ENCODE results near the gene SCO2. TPM values are rescaled to one million over a fixed set of nuclear protein-coding genes. Genes with fewer than 3 reads are reported as not detected.

Gene SCO2
- total and polyA plus RNA-seq, 10 donors: 1.2 to 12.7 (median 5.5) TPM; not detected in 1

DNA sequence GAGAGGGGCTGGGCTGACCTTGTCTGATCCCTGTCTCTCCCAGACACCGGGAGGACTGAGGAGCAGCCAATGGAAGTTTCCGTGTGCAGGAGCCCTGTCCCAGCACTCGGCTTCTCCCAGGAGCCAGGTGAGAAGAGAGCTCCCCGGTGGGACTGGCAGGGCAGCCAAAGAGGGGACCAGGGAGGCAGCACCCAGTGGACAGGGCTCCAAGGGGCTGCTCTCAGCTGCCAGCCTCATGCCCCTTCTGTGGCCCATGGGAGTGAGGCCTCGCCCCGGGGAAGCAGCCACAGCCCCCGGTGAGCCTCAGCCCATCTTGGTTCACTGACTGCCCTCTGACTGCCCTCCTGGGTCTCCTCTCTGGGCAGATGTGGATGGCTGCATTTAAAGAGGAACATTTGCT is 6.8 kb downstream of the SCO2 start:
- TF ChIP-seq, protein P1, sequence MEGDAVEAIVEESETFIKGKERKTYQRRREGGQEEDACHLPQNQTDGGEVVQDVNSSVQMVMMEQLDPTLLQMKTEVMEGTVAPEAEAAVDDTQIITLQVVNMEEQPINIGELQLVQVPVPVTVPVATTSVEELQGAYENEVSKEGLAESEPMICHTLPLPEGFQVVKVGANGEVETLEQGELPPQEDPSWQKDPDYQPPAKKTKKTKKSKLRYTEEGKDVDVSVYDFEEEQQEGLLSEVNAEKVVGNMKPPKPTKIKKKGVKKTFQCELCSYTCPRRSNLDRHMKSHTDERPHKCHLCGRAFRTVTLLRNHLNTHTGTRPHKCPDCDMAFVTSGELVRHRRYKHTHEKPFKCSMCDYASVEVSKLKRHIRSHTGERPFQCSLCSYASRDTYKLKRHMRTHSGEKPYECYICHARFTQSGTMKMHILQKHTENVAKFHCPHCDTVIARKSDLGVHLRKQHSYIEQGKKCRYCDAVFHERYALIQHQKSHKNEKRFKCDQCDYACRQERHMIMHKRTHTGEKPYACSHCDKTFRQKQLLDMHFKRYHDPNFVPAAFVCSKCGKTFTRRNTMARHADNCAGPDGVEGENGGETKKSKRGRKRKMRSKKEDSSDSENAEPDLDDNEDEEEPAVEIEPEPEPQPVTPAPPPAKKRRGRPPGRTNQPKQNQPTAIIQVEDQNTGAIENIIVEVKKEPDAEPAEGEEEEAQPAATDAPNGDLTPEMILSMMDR (IDR thresholded peaks at IDR 0.05 in 8 of 11, conservative IDR thresholded peaks at IDR 0.05 in 3 of 11): no peak
- no peak for TF ChIP-seq POLR2A (IDR thresholded peaks at IDR 0.05)
- Histone ChIP-seq H3K9me3 (no peaks in the 10 kb centered on the region), H3K27ac (no peak overlapping the region), H3K4me3 (no peak overlapping the region), H3K36me3 (peaks cover 0 to 89% (median 69%) of the 10 kb centered on the region in 6 donors), H3K4me1 (peaks cover 0 to 18% (median 0%) of the 10 kb centered on the region in 6 donors), H3K27me3 (replicated peaks in 1 of 7) (no peaks in the 10 kb centered on the region)
- no peak for DNase-seq
- 92 to 98% (median 95%) methylated on average over 5 to 7 of the region's 7 CpGs for WGBS, 5 donors
- intact Hi-C loops (cut with DNase I; ENCODE audit: low total_unique reads): no loop called here

DNA sequence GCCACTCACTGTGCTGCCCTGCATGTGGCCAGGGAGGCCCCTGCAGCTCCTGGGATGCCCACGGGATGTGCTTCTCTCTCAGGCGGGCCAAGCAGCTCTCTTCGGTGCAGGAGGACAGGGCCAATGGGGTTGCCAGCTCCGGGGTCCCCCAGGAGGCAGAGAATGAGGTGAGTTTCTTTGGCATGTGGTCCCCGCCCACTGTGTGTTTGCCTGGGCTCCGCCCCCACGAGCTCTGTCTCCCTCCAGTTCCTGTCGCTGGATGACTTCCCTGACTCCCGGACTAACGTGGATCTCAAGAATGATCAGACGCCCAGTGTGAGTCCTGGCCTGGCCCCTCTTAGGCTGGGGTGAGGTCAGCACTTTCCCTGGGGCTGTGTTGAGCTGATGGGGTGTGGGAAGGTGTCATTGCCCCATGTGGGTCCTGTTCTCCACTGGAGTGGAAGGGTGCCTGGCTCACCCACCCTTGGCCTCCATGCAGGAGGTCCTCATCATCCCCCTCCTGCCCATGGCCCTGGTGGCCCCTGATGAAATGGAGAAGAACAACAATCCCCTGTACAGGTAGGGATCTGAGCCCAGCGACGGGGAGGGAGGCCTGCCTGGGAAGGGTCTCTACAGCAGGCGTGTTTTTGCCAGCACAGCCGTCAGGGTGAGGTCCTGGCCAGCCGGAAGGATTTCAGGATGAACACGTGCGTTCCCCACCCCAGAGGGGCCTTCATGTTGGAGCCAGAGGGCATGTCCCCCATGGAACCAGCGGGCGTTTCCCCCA is 7.7 kb downstream of the SCO2 start:
- DNase-seq: no peak
- WGBS, 5 donors: 87 to 94% (median 90%) methylated on average over 20 of the region's 20 CpGs
- TF ChIP-seq, protein P1 (IDR thresholded peaks at IDR 0.05 in 8 of 11, conservative IDR thresholded peaks at IDR 0.05 in 3 of 11): no peak
- no peak for TF ChIP-seq POLR2AphosphoS5 (IDR thresholded peaks at IDR 0.05)
- no peak for TF ChIP-seq POLR2A (IDR thresholded peaks at IDR 0.05)
- no peaks in the 10 kb centered on the region for H3K27me3 ChIP-seq (replicated peaks in 1 of 7)
- H3K4me3 ChIP-seq: no peak overlapping the region
- no peaks in the 10 kb centered on the region for H3K9me3 ChIP-seq
- H3K27ac ChIP-seq: no peak overlapping the region
- H3K4me1 ChIP-seq: peaks cover 0 to 13% (median 0%) of the 10 kb centered on the region in 6 donors
- H3K36me3 ChIP-seq: peaks cover 0 to 86% (median 60%) of the 10 kb centered on the region in 6 donors
- intact Hi-C loops (cut with DNase I; ENCODE audit: low total_unique reads): no loop called here

DNA sequence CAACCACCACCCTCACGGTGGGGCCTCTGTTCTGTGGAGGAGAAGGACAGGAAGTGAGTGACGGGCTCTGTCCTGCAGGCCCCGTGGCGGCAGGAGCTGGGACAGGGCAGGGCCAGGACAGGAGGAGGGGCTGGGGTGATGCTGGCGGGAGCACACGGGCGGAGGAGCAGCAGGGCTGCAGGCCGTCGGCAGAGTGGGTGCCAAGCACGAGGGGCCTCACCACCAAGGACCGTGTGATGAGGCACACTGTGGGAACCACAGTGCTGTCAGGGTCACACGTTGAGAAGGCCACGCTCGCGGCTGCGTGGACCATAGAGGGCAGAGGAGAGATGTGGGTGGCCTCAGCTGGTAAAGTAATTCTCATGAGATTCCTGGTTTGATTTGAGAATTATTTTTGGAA is 8.5 kb downstream of the SCO2 start:
- no peak for DNase-seq
- Histone ChIP-seq H3K27me3 (replicated peaks in 1 of 7) (no peaks in the 10 kb centered on the region), H3K9me3 (no peaks in the 10 kb centered on the region), H3K36me3 (peaks cover 0 to 84% (median 52%) of the 10 kb centered on the region in 6 donors), H3K4me3 (no peak overlapping the region), H3K4me1 (peaks cover 0 to 15% (median 0%) of the 10 kb centered on the region in 6 donors), H3K27ac (no peak overlapping the region)
- TF ChIP-seq POLR2A (IDR thresholded peaks at IDR 0.05): no peak
- TF ChIP-seq, protein P1 (IDR thresholded peaks at IDR 0.05 in 8 of 11, conservative IDR thresholded peaks at IDR 0.05 in 3 of 11): no peak
- TF ChIP-seq POLR2AphosphoS5 (IDR thresholded peaks at IDR 0.05): no peak
- 79 to 87% (median 85%) methylated on average over 13 to 16 of the region's 16 CpGs for WGBS, 5 donors
- intact Hi-C loops (cut with DNase I; ENCODE audit: low total_unique reads): no loop called here

DNA sequence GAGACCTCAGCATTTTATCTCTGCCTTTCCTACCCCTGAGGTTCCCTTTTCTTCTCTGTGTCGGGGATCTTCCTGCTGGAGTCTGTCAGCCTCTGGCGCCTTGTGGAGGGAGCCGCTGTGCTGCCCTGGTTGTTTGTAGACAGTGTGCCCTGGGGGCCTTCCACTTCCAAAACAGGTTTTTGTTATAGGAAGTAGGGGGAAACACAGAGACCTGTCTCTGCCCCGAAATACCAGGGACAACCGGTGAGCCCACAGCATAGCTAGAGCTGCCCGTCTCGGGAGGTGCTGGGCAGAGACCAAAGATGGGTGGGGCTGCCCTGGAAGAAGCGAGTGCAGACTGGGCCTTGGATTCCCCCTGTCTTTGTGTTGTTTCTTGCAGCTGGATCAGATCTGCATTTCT is 9.3 kb downstream of the SCO2 start:
- no peak for TF ChIP-seq POLR2A (IDR thresholded peaks at IDR 0.05)
- TF ChIP-seq, protein P1 (IDR thresholded peaks at IDR 0.05 in 8 of 11, conservative IDR thresholded peaks at IDR 0.05 in 3 of 11): no peak
- no peak for TF ChIP-seq POLR2AphosphoS5 (IDR thresholded peaks at IDR 0.05)
- Histone ChIP-seq H3K36me3 (peaks cover 0 to 81% (median 44%) of the 10 kb centered on the region in 6 donors), H3K4me1 (peaks cover 0 to 15% (median 0%) of the 10 kb centered on the region in 6 donors), H3K9me3 (no peaks in the 10 kb centered on the region), H3K4me3 (no peak overlapping the region), H3K27me3 (replicated peaks in 1 of 7) (no peaks in the 10 kb centered on the region), H3K27ac (no peak overlapping the region)
- 76 to 97% (median 93%) methylated on average over 7 to 8 of the region's 8 CpGs for WGBS, 5 donors
- no peak for DNase-seq
- intact Hi-C loops (cut with DNase I; ENCODE audit: low total_unique reads): no loop called here
